ENCODE measurements around the gene LRRC42. TPM values are rescaled to one million over a fixed set of nuclear protein-coding genes. Genes with fewer than 3 reads are reported as not detected.
"Not testable (repeated sequence)": the region's sequence is repeated elsewhere in the genome, so short reads cannot be mapped to it uniquely, and the experiment has no call there.

Gene LRRC42
- total RNA-seq, 1 donor: 41.9 TPM

GRCh38 chr1:54003249-54003646 is 57.1 kb downstream of the LRRC42 start:
- no peak for DNase-seq (ENCODE audit: low read depth)
- TF ChIP-seq CTCF (IDR thresholded peaks at IDR 0.05; ENCODE audit: insufficient read depth, low read length): no peak
- H3K4me3 ChIP-seq (ENCODE audit: low read depth, low read length): no peak overlapping the region

GRCh38 chr1:54003750-54004480 is 57.8 kb downstream of the LRRC42 start:
- not testable (repeated sequence) for DNase-seq (ENCODE audit: low read depth)

GRCh38 chr1:54004481-54005049 is 58.4 kb downstream of the LRRC42 start:
- DNase-seq (ENCODE audit: low read depth): no peak
- TF ChIP-seq CTCF (IDR thresholded peaks at IDR 0.05; ENCODE audit: insufficient read depth, low read length): no peak
- H3K4me3 ChIP-seq (ENCODE audit: low read depth, low read length): no peak overlapping the region

More at GRCh38 chr1:54003750-54004480, 57.8 kb downstream of the LRRC42 start:
- H3K4me3 ChIP-seq (ENCODE audit: low read depth, low read length): not testable (repeated sequence)

- H3K4me3 ChIP-seq (ENCODE audit: low read depth, low read length): no peak overlapping the region
- no peak for DNase-seq (ENCODE audit: low read depth)
- no peak for TF ChIP-seq CTCF (IDR thresholded peaks at IDR 0.05; ENCODE audit: insufficient read depth, low read length)
These were observed 60.4 kb downstream of the LRRC42 start for GRCh38 chr1:54006508-54006907.

GRCh38 chr1:54007613-54008012 is 61.5 kb downstream of the LRRC42 start:
- H3K4me3 ChIP-seq (ENCODE audit: low read depth, low read length): no peak overlapping the region
- no peak for TF ChIP-seq CTCF (IDR thresholded peaks at IDR 0.05; ENCODE audit: insufficient read depth, low read length)
- no peak for DNase-seq (ENCODE audit: low read depth)

GRCh38 chr1:54008876-54009275 is 62.7 kb downstream of the LRRC42 start:
- no peak for TF ChIP-seq CTCF (IDR thresholded peaks at IDR 0.05; ENCODE audit: insufficient read depth, low read length)
- no peak for DNase-seq (ENCODE audit: low read depth)
- H3K4me3 ChIP-seq (ENCODE audit: low read depth, low read length): no peak overlapping the region

GRCh38 chr1:54009406-54009805 is 63.3 kb downstream of the LRRC42 start:
- no peak overlapping the region for H3K4me3 ChIP-seq (ENCODE audit: low read depth, low read length)
- TF ChIP-seq CTCF (IDR thresholded peaks at IDR 0.05; ENCODE audit: insufficient read depth, low read length): no peak
- no peak for DNase-seq (ENCODE audit: low read depth)

Measured in fibroblast of the aortic adventitia (primary cell).